Upper lobe of right lung (tissue), 1 donor: ENCODE data around the gene MYO1H. TPM values are rescaled to one million over a fixed set of nuclear protein-coding genes. Genes with fewer than 3 reads are reported as not detected.
"Not testable (repeated sequence)": the region's sequence is repeated elsewhere in the genome, so short reads cannot be mapped to it uniquely, and the experiment has no call there.

Source experiments
- ATAC-seq: fragments of 200-7000 bp; cut with Tn5 transposase; one replicate; pipeline ENCODE4 v1.9.1; 2020; ENCODE audit warnings: mild to moderate bottlenecking, moderate library complexity
- DNase-seq: peaks from one replicate; pipeline ENCODE4 v3.0.0-alpha.2; 2020
- H3K27ac ChIP-seq: fragments of 200-600 bp; one replicate; pipeline ENCODE4 v1.8.0; 2022
- H3K27me3 ChIP-seq: fragments of 200-600 bp; one replicate; pipeline ENCODE4 v1.8.0; 2022; ENCODE audit warnings: mild to moderate bottlenecking
- H3K36me3 ChIP-seq: fragments of 200-600 bp; one replicate; pipeline ENCODE4 v1.8.0; 2022
- H3K4me1 ChIP-seq: fragments of 200-600 bp; one replicate; pipeline ENCODE4 v1.8.0; 2022
- H3K4me3 ChIP-seq: fragments of 200-600 bp; one replicate; pipeline ENCODE4 v1.8.0; 2022; ENCODE audit warnings: mild to moderate bottlenecking
- H3K9me3 ChIP-seq: fragments of 200-600 bp; one replicate; pipeline ENCODE4 v1.8.0; 2022
- intact Hi-C: fragments of 100-400 bp; cut with DNase I; formaldehyde crosslinking; loops from one replicate; pipeline ENCODE4 v1.11.0; 2022
- total RNA-seq: library from RNA; stranded (reverse); fragmentation: NEBNext Ultra II Directional; extraction: Animal tissue kit (Norgen Biotek cat#: 25700); gene quantifications from one replicate; pipeline ENCODE4 v1.2.1, GENCODE V29; 2021
- TF ChIP-seq, protein P1 (sequence below): fragments of 200-600 bp; IDR thresholded peaks from one replicate; pipeline ENCODE4 v1.8.0; 2022; ENCODE audit warnings: antibody characterized with exemption
- donor health status: DM: no; HTN: yes; CAD: no; lungs with severe emphysema.

The MYO1H gene
- total RNA-seq, 1 donor from 2014 or later, result 0.64 TPM

DNA sequence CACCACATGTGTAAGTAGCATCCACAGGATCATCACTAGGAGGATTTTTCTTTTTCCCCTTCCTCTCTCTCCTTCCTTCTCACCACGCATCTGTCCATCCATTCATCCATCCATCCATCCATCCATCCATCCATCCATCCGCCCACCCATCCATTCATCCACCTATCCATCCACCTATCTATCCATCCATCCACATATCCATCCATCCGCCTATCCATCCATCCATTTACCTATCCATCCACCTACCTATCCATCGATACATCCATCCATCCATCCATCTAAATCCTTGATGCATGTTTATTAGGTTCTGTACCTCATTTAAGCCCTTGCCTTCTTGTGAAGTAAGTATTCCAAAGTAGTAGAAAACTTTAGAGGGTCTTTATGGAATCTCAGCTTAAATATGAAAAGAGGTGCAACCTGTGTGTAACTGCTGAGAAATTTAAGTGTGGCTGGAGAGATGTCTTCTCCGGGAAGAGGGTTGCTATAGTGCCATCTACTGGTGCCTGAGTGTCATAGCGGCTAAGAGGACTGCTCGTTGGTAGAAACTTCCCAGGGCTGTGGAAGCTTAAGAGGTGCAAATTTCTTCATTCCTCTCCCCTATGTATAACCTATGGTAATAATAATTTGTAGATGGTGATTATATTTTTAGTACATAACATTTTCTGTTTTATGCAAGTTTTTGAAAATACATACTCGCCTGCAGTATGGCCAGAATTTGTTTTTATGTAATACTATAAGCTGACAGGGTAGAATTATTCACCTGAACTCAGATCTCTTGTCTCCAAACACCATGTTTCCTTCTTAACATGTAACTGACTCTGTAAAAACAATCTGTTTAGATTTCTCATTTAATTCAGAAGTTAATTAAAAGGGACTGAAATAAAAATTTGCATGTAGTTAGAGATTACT is 46.0 kb downstream of the MYO1H start:
- Histone ChIP-seq H3K27ac (no peak overlapping the region), H3K36me3 (no peaks in the 10 kb centered on the region), H3K4me1 (no peaks in the 10 kb centered on the region), H3K9me3 (no peaks in the 10 kb centered on the region), H3K4me3 (no peak overlapping the region), H3K27me3 (peaks cover 16% of the 10 kb centered on the region)
- TF ChIP-seq, protein P1, sequence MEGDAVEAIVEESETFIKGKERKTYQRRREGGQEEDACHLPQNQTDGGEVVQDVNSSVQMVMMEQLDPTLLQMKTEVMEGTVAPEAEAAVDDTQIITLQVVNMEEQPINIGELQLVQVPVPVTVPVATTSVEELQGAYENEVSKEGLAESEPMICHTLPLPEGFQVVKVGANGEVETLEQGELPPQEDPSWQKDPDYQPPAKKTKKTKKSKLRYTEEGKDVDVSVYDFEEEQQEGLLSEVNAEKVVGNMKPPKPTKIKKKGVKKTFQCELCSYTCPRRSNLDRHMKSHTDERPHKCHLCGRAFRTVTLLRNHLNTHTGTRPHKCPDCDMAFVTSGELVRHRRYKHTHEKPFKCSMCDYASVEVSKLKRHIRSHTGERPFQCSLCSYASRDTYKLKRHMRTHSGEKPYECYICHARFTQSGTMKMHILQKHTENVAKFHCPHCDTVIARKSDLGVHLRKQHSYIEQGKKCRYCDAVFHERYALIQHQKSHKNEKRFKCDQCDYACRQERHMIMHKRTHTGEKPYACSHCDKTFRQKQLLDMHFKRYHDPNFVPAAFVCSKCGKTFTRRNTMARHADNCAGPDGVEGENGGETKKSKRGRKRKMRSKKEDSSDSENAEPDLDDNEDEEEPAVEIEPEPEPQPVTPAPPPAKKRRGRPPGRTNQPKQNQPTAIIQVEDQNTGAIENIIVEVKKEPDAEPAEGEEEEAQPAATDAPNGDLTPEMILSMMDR, result peak; percentile 90
- intact Hi-C loops, result loop anchor here (10.0 kb wide), 1 partner anchor 129 kb away; no protein-coding TSS in a partner anchor
- DNase-seq (no peak), ATAC-seq (peak; percentile 94)

DNA sequence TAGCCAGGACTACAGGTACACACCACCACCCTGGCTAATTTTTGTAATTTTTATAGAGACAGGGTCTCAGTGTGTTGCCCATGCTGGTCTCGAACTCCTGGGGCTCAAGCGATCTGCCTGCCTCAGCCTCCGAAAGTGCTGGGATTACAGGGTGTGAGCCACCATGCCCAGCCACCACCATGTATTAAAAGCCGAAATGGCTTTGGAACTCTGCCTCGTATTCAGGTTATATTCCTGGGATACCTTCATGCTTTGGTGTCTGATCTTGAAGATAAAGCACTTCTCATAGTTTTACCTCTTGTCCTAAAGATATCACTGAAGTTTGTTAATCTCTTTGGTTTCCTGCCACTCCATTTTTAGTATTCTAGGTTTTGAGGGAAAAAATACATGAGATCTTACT is 47.2 kb downstream of the MYO1H start:
- Histone ChIP-seq H3K4me1 (no peaks in the 10 kb centered on the region), H3K4me3 (no peak overlapping the region), H3K36me3 (no peaks in the 10 kb centered on the region), H3K27me3 (peaks cover 16% of the 10 kb centered on the region), H3K27ac (no peak overlapping the region), H3K9me3 (no peaks in the 10 kb centered on the region)
- ATAC-seq, result no peak
- DNase-seq, result no peak
- intact Hi-C loops, result loop anchor here (10.0 kb wide), 1 partner anchor 130 kb away; no protein-coding TSS in a partner anchor
- TF ChIP-seq, protein P1, result no peak

- H3K4me3 ChIP-seq, H3K36me3 ChIP-seq, H3K9me3 ChIP-seq, H3K4me1 ChIP-seq, H3K27me3 ChIP-seq, intact Hi-C loops, H3K27ac ChIP-seq, ATAC-seq, DNase-seq: not testable (repeated sequence)
These were observed 57.1 kb downstream of the MYO1H start for GRCh38 chr12:109404841-109405240.

DNA sequence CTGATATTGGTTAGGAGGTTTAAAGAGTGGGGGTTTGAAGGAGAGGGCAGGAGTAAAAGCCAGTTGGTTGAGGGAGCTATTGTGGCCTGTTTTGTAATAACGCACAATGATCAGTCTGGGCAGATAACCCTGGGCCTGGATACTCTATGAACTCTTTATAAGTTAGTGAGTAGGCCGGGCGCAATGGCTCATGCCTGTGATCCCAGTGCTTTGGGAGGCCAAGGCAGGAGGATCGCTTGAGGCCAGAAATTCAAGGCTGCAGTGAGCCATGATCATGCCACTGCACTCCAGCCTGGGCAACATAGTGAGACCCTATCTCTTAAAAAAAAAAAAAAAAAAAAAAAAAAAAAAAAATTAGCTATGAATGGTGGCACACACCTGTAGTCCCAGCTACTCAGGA is 58.4 kb downstream of the MYO1H start:
- intact Hi-C loops, H3K36me3 ChIP-seq, H3K9me3 ChIP-seq, DNase-seq, H3K4me3 ChIP-seq, H3K27me3 ChIP-seq, ATAC-seq, H3K27ac ChIP-seq, H3K4me1 ChIP-seq: not testable (repeated sequence)

GRCh38 chr12:109418848-109419480 is 71.3 kb downstream of the MYO1H start:
- Histone ChIP-seq H3K27ac (no peak overlapping the region), H3K36me3 (no peaks in the 10 kb centered on the region), H3K4me3 (no peak overlapping the region), H3K27me3 (peaks cover 7% of the 10 kb centered on the region), H3K9me3 (no peaks in the 10 kb centered on the region), H3K4me1 (no peaks in the 10 kb centered on the region)
- intact Hi-C loops, result no loop called here
- no peak for ATAC-seq
- TF ChIP-seq, protein P1, result no peak
- DNase-seq, result no peak

GRCh38 chr12:109421355-109422087 is 73.8 kb downstream of the MYO1H start:
- TF ChIP-seq, protein P1, result no peak
- intact Hi-C loops, result no loop called here
- no peaks in the 10 kb centered on the region for H3K4me1 ChIP-seq

More at GRCh38 chr12:109421355-109422087, 73.8 kb downstream of the MYO1H start:
- no peak overlapping the region for H3K27ac ChIP-seq
- ATAC-seq (no peak), DNase-seq (no peak)
- peaks cover 7% of the 10 kb centered on the region for H3K27me3 ChIP-seq
- no peaks in the 10 kb centered on the region for H3K9me3 ChIP-seq
- no peaks in the 10 kb centered on the region for H3K36me3 ChIP-seq
- no peak overlapping the region for H3K4me3 ChIP-seq
